ENCODE results near the gene DCK. TPM values are rescaled to one million over a fixed set of nuclear protein-coding genes. Genes with fewer than 3 reads are reported as not detected.

Gene DCK
- total RNA-seq, 3 donors from 2014 or later, result 16.7 to 22.0 (median 17.2) TPM

DNA sequence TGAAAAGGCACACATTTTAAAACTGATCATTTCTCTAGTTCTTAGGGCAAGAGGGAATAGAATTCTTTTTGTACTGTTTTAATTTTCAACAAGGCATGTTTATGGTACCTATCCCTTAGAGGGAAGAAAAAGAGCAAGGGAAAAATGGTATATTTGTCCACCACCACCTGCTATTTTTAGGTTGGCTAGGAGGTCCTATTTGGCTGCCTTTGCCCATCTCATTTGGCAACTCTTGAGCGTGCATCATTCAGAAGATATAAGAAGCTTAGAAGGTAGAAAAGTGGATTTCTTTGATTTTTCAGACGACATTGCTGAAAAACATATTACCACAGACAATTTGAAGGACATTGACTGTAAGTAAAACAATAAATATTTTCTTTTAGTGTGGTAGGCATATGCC, 69.0 kb downstream of the DCK start:
- H3K27me3 Mint-ChIP-seq (ENCODE audit: low read depth), result peaks cover 2% of the 10 kb centered on the region
- no peak overlapping the region for H3K4me3 Mint-ChIP-seq
- peaks cover 1% of the 10 kb centered on the region for H3K4me1 Mint-ChIP-seq (ENCODE audit: low read depth)
- no peaks in the 10 kb centered on the region for H3K36me3 Mint-ChIP-seq (ENCODE audit: insufficient read depth)
- no peaks in the 10 kb centered on the region for H3K9me3 Mint-ChIP-seq
- DNase-seq, result no peak
- ATAC-seq, result no peak

- Mint-ChIP-seq H3K4me1 (ENCODE audit: low read depth) (peaks cover 2% of the 10 kb centered on the region), H3K36me3 (ENCODE audit: insufficient read depth) (no peaks in the 10 kb centered on the region), H3K9me3 (no peaks in the 10 kb centered on the region), H3K27me3 (ENCODE audit: low read depth) (peaks cover 2% of the 10 kb centered on the region), H3K4me3 (no peak overlapping the region)
- no peak for DNase-seq
- ATAC-seq, result no peak
Observed at GRCh38 chr4:71063711-71064110, 70.3 kb downstream of the DCK start.

- H3K27me3 Mint-ChIP-seq (ENCODE audit: low read depth), result peaks cover 2% of the 10 kb centered on the region
- no peak overlapping the region for H3K4me3 Mint-ChIP-seq
- H3K9me3 Mint-ChIP-seq, result no peaks in the 10 kb centered on the region
- no peak for DNase-seq
- no peaks in the 10 kb centered on the region for H3K36me3 Mint-ChIP-seq (ENCODE audit: insufficient read depth)
- peaks cover 2% of the 10 kb centered on the region for H3K4me1 Mint-ChIP-seq (ENCODE audit: low read depth)
- ATAC-seq, result no peak
Observed at GRCh38 chr4:71064521-71064920, 71.1 kb downstream of the DCK start.

GRCh38 chr4:71065991-71066510, 72.6 kb downstream of the DCK start:
- no peak for ATAC-seq
- Mint-ChIP-seq H3K27me3 (ENCODE audit: low read depth) (peaks cover 2% of the 10 kb centered on the region), H3K4me1 (ENCODE audit: low read depth) (peaks cover 2% of the 10 kb centered on the region), H3K4me3 (no peak overlapping the region), H3K9me3 (no peaks in the 10 kb centered on the region), H3K36me3 (ENCODE audit: insufficient read depth) (no peaks in the 10 kb centered on the region)
- DNase-seq, result no peak

DNA sequence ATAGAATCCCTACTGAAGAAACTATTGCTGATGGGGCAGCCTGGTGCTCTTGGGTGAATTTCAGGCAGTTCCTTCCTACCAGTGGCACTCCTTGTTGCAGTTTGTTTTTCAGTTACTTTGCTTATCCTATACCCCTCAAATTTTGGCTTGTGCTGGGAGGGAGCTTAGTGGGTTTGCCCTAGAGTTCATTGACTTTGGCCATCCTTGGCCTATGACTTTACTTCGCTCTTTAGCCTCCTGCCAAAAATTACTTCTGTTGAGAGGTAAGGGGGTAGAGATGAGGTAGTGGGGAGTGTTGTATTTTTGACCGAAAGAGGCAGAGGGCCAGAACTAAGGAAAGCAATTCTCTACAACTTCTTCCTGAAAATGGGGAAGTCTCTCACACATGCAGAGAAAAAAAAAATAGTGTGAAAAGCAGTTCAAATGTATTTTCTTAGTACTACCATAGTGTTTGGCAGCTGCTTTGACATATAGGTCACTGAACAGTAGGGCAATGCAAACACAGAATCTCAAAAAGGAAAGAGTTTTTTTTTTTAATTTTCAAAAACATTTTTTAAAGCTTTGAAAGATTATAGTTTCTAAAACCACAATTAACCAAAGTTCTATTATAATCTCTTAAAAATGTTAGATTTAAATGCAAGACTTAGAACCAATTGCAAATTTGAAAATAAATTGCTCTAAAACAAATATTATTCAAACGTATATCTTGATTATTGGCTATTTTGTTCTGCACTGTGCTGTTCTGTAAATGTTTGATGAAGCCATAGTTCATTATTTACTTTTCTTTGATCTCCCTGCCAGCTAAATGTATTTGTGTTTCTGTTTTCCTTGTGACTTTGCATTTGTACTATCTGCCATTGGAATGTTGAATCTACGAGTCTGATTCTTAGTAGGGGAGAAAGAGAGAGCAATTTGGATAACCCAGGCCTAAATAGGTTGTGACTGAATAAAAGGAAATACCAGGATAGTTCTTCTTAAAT, 73.6 kb downstream of the DCK start:
- H3K4me3 Mint-ChIP-seq, result no peak overlapping the region
- ATAC-seq, result no peak
- peaks cover 2% of the 10 kb centered on the region for H3K27me3 Mint-ChIP-seq (ENCODE audit: low read depth)
- no peaks in the 10 kb centered on the region for H3K36me3 Mint-ChIP-seq (ENCODE audit: insufficient read depth)
- no peak for DNase-seq
- H3K4me1 Mint-ChIP-seq (ENCODE audit: low read depth), result peaks cover 2% of the 10 kb centered on the region
- no peaks in the 10 kb centered on the region for H3K9me3 Mint-ChIP-seq

GRCh38 chr4:71069063-71069462, 75.6 kb downstream of the DCK start:
- Mint-ChIP-seq H3K4me3 (no peak overlapping the region), H3K4me1 (ENCODE audit: low read depth) (peaks cover 2% of the 10 kb centered on the region), H3K36me3 (ENCODE audit: insufficient read depth) (no peaks in the 10 kb centered on the region), H3K9me3 (no peaks in the 10 kb centered on the region), H3K27me3 (ENCODE audit: low read depth) (peaks cover 4% of the 10 kb centered on the region)
- DNase-seq, result no peak
- ATAC-seq, result no peak

GRCh38 chr4:71070015-71070414, 76.6 kb downstream of the DCK start:
- ATAC-seq (no peak), DNase-seq (no peak)
- no peaks in the 10 kb centered on the region for H3K36me3 Mint-ChIP-seq (ENCODE audit: insufficient read depth)
- H3K27me3 Mint-ChIP-seq (ENCODE audit: low read depth), result peaks cover 8% of the 10 kb centered on the region
- H3K9me3 Mint-ChIP-seq, result no peaks in the 10 kb centered on the region
- no peak overlapping the region for H3K4me3 Mint-ChIP-seq
- peaks cover 2% of the 10 kb centered on the region for H3K4me1 Mint-ChIP-seq (ENCODE audit: low read depth)

DNA sequence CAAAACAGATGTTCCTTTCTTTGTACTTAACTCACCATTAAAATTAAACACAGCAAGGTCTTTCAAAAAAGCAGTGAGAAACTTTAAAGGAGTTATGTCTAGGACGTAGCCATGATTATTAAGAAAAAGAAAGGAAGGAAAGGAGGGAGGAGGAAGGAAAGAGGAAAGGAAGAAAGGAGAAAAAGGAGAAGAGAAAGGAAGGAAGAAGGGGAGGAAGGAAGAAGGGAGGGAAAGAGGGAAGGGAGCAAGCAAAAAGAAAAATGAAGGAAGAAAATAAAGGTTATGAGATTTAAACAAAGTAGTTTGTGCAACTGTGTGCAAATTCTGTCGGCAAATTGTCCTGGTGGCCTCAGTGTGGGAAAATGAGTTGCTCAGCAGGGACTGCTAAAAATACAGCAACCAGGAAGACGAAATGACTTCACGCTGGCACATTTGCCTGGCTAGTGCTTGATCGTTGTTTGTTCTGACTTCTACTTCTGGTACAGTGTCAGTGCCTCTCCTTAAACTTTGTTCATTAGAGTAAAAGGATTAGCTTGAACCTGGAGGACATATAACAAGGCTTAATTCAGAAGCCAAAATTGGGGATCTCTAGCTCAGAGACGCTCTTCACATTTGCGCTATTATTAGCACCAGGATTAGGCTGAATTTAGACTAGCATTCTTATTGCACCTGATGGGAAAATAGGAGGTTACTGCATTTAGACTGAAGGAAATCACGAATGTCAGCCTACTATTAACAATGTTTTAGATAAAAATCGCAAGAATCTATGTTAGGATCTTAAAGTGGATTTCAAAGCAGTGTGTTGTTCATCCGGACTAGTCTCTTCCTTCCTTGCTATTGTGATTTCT, 81.2 kb downstream of the DCK start:
- H3K9me3 Mint-ChIP-seq, result no peaks in the 10 kb centered on the region
- peaks cover 11% of the 10 kb centered on the region for H3K27me3 Mint-ChIP-seq (ENCODE audit: low read depth)
- no peak for ATAC-seq

More for the DNA sequence above, 81.2 kb downstream of the DCK start:
- Mint-ChIP-seq H3K36me3 (ENCODE audit: insufficient read depth) (no peaks in the 10 kb centered on the region), H3K4me1 (ENCODE audit: low read depth) (no peaks in the 10 kb centered on the region), H3K4me3 (no peak overlapping the region)
- DNase-seq, result no peak

Other genes with a start within 250 kb of the DCK start
- gene GRSF1, start 153.8 kb upstream of the DCK start, total RNA-seq, result 100 to 1,000 TPM in 2 of 3 donors, 10 to 100 TPM in 1; 93.5 to 105 (median 103) TPM
- 10 to 100 TPM; 15.9 to 18.5 (median 17.2) TPM for gene MOB1B, start 91.3 kb upstream of the DCK start, total RNA-seq

Data from activated T-cell treated with anti-CD3 and anti-CD28 coated beads, Interleukin-2, amount 50 U/mL, for 4 hours (primary cell).